Central memory CD8-positive, alpha-beta T cell (primary cell): ENCODE results near the gene SCN10A.

ENCODE experiments used
- ATAC-seq: fragments of 150-1000 bp; cut with Tn5 transposase; replicated peaks from 2 replicates; pipeline ENCODE4 v1.10.0; 2022; ENCODE audit warnings: mild to moderate bottlenecking, moderate FRiP score, moderate number of reproducible peaks; ENCODE audit not compliant: poor library complexity, severe bottlenecking; ENCODE audit errors: extremely low read depth
- DNase-seq, 2 donors: peaks; one replicate each; pipeline ENCODE4 v3.0.0; 2021; ENCODE audit warnings: low spot score in 2 of 2
- H3K27ac Mint-ChIP-seq: one replicate; pipeline ENCODE4 v1.8.0; 2022; ENCODE audit warnings: low read depth, mild to moderate bottlenecking, moderate library complexity, mixed read lengths
- H3K27me3 Mint-ChIP-seq: one replicate; pipeline ENCODE4 v1.8.0; 2022; ENCODE audit warnings: mixed read lengths
- H3K36me3 Mint-ChIP-seq: one replicate; pipeline ENCODE4 v1.8.0; 2022; ENCODE audit warnings: mild to moderate bottlenecking, moderate library complexity, mixed read lengths; ENCODE audit not compliant: insufficient read depth
- H3K4me1 Mint-ChIP-seq: one replicate; pipeline ENCODE4 v1.8.0; 2022; ENCODE audit warnings: mixed read lengths
- H3K4me3 Mint-ChIP-seq: one replicate; pipeline ENCODE4 v1.8.0; 2022; ENCODE audit warnings: mild to moderate bottlenecking, moderate library complexity, mixed read lengths
- H3K9me3 Mint-ChIP-seq: one replicate; pipeline ENCODE4 v1.8.0; 2022; ENCODE audit warnings: mixed read lengths

SCN10A gene

DNA sequence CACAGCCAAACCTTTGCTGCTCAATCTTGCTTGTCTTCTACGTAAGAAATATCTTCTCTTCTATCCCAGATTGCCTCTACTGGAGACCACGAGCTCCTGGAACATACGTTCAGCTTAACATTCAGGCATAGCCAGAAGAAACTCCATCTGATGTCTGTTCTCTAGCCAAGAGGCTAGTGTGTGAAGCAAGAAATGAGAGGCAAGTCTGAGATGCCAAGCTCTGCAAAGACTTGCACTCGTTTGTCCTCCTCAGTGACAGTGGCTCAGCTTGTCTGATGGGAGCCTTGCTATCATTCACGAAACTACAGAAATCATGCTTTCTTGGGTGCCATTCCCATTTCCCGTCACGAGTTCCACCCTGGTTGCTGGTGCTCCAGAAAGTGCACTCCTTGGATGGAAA lies at the start of gene SCN10A:
SCN10A (minus strand) TSS at position 192 of the 400 bp plus-strand sequence. CDS start 22,207 bp downstream, outside the sequence.
- no peak for DNase-seq
- Mint-ChIP-seq H3K9me3 (no peaks in the 10 kb centered on the region), H3K4me3 (no peak within 1 kb of the TSS), H3K27me3 (peaks cover 40% of the 10 kb centered on the region), H3K4me1 (no peaks in the 10 kb centered on the region), H3K27ac (no peak within 1 kb of the TSS), H3K36me3 (no peaks in the 10 kb centered on the region)
- no peak for ATAC-seq

DNA sequence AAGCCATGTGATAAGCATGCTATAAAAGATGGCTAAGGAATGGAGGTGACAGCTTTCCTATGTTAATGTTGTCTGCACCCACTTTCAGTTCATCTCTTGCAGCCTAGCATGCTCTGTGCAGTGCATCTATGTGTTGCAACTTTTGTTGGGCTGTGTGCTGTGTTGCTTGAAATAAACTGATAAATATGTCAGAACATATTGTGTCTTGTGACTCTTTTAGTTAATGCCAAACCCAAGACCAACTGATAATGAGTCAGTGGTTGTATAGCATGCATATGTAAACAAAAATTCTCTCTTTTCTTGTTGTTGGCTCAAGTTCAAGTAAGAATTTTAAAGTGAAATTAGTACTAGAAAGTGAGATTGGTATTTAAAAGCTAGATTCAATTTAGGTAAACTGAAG lies 37.0 kb upstream of the SCN10A start:
- Mint-ChIP-seq H3K27me3 (peaks cover 55% of the 10 kb centered on the region), H3K9me3 (no peaks in the 10 kb centered on the region), H3K36me3 (no peaks in the 10 kb centered on the region), H3K27ac (no peak overlapping the region), H3K4me1 (no peaks in the 10 kb centered on the region), H3K4me3 (no peak overlapping the region)
- no peak for DNase-seq
- no peak for ATAC-seq

DNA sequence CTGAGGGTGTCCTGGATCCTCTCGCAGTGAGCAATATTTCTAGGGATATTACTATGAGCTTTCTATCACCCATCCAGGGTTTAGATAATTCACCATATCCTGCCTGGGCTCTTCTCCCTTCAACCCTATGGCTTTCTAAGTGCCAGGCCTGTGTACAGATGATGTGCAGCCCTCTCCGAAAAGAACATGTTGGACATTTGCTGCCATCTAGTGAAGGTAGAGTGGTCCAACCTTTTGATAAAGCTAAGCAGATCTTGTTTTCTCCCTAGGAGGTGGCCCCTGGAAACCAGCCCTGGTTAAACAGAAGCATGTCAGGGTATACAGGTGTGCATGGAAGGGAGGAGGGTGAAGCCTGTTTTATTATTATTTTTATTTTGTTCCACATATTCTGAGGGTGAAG lies 27.9 kb upstream of the SCN10A start:
- no peaks in the 10 kb centered on the region for H3K36me3 Mint-ChIP-seq
- no peaks in the 10 kb centered on the region for H3K9me3 Mint-ChIP-seq
- ATAC-seq (no peak), DNase-seq (no peak)
- peaks cover 46% of the 10 kb centered on the region for H3K27me3 Mint-ChIP-seq
- no peaks in the 10 kb centered on the region for H3K4me1 Mint-ChIP-seq
- H3K27ac Mint-ChIP-seq = no peak overlapping the region
- no peak overlapping the region for H3K4me3 Mint-ChIP-seq

GRCh38 chr3:38842266-38842965 lies 26.4 kb upstream of the SCN10A start:
- Mint-ChIP-seq H3K27me3 (peaks cover 42% of the 10 kb centered on the region), H3K27ac (no peak overlapping the region), H3K9me3 (no peaks in the 10 kb centered on the region), H3K36me3 (no peaks in the 10 kb centered on the region), H3K4me1 (no peaks in the 10 kb centered on the region), H3K4me3 (no peak overlapping the region)
- DNase-seq (no peak), ATAC-seq (no peak)

DNA sequence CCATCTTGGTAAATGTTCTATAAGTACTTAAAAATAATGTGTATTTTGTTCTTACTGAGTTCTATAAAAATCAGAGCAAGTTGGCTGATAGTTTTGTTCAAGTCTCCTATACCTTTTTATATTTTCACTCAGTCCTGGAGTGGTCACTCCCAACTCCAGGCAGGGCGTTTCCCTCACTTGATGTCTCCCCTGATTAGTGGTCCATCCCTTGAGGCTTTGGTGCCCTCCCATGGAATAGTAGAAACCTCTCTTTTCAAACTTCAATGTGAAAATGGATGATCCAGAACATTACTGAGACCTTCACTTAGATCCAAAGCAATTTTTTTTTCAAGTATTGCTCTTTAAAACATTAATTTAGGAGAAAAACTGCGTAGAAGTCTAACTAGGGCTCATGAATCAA lies 25.0 kb upstream of the SCN10A start:
- Mint-ChIP-seq H3K4me3 (no peak overlapping the region), H3K36me3 (no peaks in the 10 kb centered on the region), H3K27ac (no peak overlapping the region), H3K27me3 (peaks cover 33% of the 10 kb centered on the region), H3K4me1 (no peaks in the 10 kb centered on the region), H3K9me3 (no peaks in the 10 kb centered on the region)
- DNase-seq (no peak), ATAC-seq (no peak)

DNA sequence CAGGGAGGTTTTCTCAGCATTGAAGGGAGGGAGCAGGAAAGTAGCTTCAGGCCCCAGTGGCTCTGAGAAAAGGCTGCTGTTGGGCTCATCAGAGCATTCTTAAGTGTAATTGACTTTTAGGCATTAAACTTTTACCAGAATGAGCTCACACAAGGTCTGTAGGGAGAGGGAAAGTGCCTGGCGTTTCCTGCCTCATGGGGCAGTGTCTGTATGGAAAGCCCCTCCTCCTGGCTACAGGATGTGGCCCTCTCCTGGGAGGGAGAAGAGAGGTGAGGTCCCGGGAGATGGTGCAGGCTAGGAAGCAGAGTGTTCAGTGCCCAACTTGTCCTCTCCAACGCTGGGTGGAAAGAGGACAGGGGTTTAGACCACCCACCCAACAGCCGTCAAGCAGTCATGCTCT lies 21.3 kb upstream of the SCN10A start:
- Mint-ChIP-seq H3K27ac (no peak overlapping the region), H3K27me3 (peaks cover 1% of the 10 kb centered on the region), H3K9me3 (no peaks in the 10 kb centered on the region), H3K36me3 (no peaks in the 10 kb centered on the region), H3K4me1 (peaks cover 8% of the 10 kb centered on the region), H3K4me3 (no peak overlapping the region)
- DNase-seq = no peak
- ATAC-seq = no peak

- Mint-ChIP-seq H3K9me3 (no peaks in the 10 kb centered on the region), H3K4me1 (peaks cover 8% of the 10 kb centered on the region), H3K27me3 (no peaks in the 10 kb centered on the region), H3K4me3 (no peak overlapping the region), H3K27ac (no peak overlapping the region), H3K36me3 (no peaks in the 10 kb centered on the region)
- DNase-seq (no peak), ATAC-seq (no peak)
Observed at GRCh38 chr3:38836561-38836960, 20.5 kb upstream of the SCN10A start.

DNA sequence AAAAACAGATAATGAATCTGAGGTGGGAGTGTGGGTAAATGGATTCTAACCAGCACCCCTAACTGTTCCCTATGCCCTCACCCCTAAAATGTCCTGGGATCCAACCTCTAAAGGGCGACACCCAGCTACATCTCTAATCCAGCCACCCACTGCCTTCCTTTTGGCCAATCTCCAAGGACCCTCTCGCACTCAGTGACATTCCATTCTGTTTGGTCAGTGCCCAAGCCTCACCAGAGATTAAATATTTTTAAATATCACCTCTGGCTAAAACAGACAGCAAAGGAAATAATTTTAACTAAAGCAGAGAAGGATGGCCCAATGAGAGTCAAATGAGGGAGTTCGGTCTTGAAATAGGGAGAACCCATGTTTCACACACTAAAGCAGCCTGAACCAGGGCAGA lies 19.9 kb upstream of the SCN10A start:
- H3K27ac Mint-ChIP-seq = no peak overlapping the region
- DNase-seq (no peak), ATAC-seq (no peak)
- no peak overlapping the region for H3K4me3 Mint-ChIP-seq
- peaks cover 3% of the 10 kb centered on the region for H3K27me3 Mint-ChIP-seq
- H3K9me3 Mint-ChIP-seq = no peaks in the 10 kb centered on the region
- H3K4me1 Mint-ChIP-seq = peaks cover 8% of the 10 kb centered on the region
- no peaks in the 10 kb centered on the region for H3K36me3 Mint-ChIP-seq

GRCh38 chr3:38834717-38835116 lies 18.7 kb upstream of the SCN10A start:
- DNase-seq (no peak), ATAC-seq (no peak)
- no peaks in the 10 kb centered on the region for H3K9me3 Mint-ChIP-seq
- peaks cover 8% of the 10 kb centered on the region for H3K4me1 Mint-ChIP-seq
- no peak overlapping the region for H3K4me3 Mint-ChIP-seq
- H3K36me3 Mint-ChIP-seq = no peaks in the 10 kb centered on the region
- H3K27me3 Mint-ChIP-seq = peaks cover 9% of the 10 kb centered on the region
- peak overlapping the region; percentile 42 for H3K27ac Mint-ChIP-seq

DNA sequence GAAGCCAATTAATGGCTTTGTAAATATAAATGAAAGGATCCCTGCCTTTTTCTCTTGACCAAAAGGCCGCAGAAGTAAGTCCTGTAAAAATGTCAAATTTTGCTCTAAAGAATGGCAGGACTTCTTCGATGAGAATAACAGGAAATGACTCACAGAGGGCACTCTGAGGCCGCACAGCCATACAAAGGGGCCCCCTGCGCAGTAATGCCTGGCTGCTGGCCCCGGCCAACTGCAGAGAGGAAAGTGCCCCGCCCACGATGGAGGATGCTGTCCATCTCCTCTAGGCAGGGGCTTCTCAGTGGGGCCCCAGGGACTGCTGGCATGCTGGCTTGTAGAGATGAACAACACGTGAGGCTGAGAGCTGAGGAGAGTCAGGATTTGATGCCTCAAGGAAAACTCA lies 18.1 kb upstream of the SCN10A start:
- H3K9me3 Mint-ChIP-seq = no peaks in the 10 kb centered on the region
- no peaks in the 10 kb centered on the region for H3K36me3 Mint-ChIP-seq
- ATAC-seq (no peak), DNase-seq (no peak)
- peak overlapping the region; percentile 42 for H3K27ac Mint-ChIP-seq
- H3K4me1 Mint-ChIP-seq = peaks cover 8% of the 10 kb centered on the region
- H3K27me3 Mint-ChIP-seq = peaks cover 13% of the 10 kb centered on the region
- no peak overlapping the region for H3K4me3 Mint-ChIP-seq

DNA sequence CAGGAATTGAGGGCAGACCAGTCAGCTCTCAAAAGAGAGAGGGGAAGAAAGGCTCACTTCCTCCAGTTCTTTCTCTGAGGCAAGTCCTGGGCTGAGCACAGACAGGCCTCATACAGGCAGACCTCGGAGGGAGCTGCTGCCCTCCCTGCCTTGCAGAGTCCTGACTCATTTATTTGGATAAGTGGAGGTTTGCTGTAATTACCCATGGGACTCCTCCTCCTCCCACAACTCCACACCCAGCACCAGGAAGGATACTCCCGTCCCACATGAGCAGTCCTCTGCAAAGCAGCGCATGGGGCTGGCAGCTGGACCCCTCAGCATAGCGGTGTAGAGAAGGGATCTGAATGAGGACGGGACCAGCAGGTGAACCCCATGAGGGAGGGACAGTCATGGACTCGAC lies 13.4 kb upstream of the SCN10A start:
- DNase-seq = no peak
- Mint-ChIP-seq H3K27ac (no peak overlapping the region), H3K36me3 (no peaks in the 10 kb centered on the region), H3K9me3 (no peaks in the 10 kb centered on the region), H3K27me3 (peaks cover 40% of the 10 kb centered on the region), H3K4me1 (peaks cover 4% of the 10 kb centered on the region), H3K4me3 (no peak overlapping the region)
- ATAC-seq = no peak

GRCh38 chr3:38828681-38829080 lies 12.7 kb upstream of the SCN10A start:
- no peaks in the 10 kb centered on the region for H3K9me3 Mint-ChIP-seq
- DNase-seq (no peak), ATAC-seq (no peak)
- H3K36me3 Mint-ChIP-seq = no peaks in the 10 kb centered on the region
- H3K27ac Mint-ChIP-seq = no peak overlapping the region
- H3K4me1 Mint-ChIP-seq = no peaks in the 10 kb centered on the region
- no peak overlapping the region for H3K4me3 Mint-ChIP-seq
- peaks cover 48% of the 10 kb centered on the region for H3K27me3 Mint-ChIP-seq

DNA sequence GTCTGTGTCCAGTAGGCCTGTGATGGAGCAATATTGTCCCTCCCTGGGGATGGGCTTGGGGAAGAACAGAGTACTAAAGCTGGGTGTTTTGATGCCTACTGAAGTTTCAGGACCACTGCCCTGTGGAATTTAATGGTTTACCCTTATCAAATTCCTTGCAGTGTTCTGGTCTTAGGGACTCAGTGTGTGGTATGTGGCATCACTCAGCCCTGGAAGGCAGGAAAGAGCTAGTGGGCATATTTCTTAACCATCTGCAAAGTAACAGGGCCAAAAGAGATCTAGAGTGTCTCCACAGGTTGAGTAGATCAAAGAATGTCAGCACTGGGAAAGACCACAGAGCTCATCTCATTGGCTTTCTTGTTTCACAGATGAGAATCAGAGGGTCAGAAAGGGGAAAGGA lies 11.8 kb upstream of the SCN10A start:
- H3K4me1 Mint-ChIP-seq = no peaks in the 10 kb centered on the region
- no peak overlapping the region for H3K4me3 Mint-ChIP-seq
- H3K27ac Mint-ChIP-seq = no peak overlapping the region
- no peak for DNase-seq
- no peaks in the 10 kb centered on the region for H3K9me3 Mint-ChIP-seq
- no peaks in the 10 kb centered on the region for H3K36me3 Mint-ChIP-seq
- no peak for ATAC-seq
- H3K27me3 Mint-ChIP-seq = peaks cover 56% of the 10 kb centered on the region
